ENCODE data around the gene TRIP12.
"Not testable (repeated sequence)": the region's sequence is repeated elsewhere in the genome, so short reads cannot be mapped to it uniquely, and the experiment has no call there.

TRIP12 gene

GRCh38 chr2:229818230-229818629 is 103.6 kb downstream of the TRIP12 start:
- no peak for DNase-seq

- DNase-seq, result no peak
These were observed 106.0 kb downstream of the TRIP12 start for GRCh38 chr2:229815858-229816257.

GRCh38 chr2:229815342-229815741 is 106.5 kb downstream of the TRIP12 start:
- no peak for DNase-seq

GRCh38 chr2:229810786-229811185 is 111.0 kb downstream of the TRIP12 start:
- DNase-seq, result no peak

DNA sequence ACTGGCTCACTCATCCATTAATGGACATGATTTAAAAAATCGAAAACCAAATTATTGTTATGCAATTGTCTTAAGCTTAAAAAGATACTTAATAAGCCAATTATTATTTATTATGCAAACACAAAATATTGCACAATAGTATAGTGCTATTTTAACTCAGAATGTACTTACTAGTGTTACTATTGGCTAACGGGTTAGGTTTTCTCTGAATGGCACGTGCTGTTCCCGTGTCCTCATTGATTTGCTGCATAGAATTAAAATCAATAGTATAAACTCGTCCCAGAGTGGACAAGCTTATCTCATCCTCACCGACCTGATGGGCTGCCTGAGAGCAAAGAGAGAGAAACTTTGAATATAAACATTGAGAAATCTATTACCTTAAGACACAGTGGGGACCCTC is 116.2 kb downstream of the TRIP12 start:
- no peak for DNase-seq

- no peak for DNase-seq
These were observed 119.0 kb downstream of the TRIP12 start for GRCh38 chr2:229802785-229803184.

GRCh38 chr2:229800997-229801754 is 120.6 kb downstream of the TRIP12 start:
- peak; percentile 73 for DNase-seq

- no peak for DNase-seq
These were observed 123.2 kb downstream of the TRIP12 start for GRCh38 chr2:229798446-229799155.

DNA sequence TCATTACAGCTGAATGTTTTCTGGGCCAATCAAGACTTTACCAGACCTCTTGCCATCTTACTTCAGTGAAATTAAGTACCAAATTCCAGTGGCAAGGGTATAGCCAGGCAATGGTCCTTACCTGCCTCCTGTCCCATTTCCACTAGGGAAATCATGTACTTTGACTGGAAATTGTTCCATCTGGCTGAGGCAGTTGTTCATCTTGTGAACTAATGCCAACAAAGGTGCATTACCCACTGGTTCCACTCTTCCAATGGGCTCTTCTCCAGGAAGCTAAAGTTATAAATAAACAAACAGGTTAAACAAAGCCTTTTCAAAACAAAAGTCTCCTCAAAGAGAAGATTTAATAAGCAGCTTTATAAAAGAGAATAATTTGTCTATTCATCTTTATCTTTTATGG is 126.8 kb downstream of the TRIP12 start:
- DNase-seq, result no peak

DNA sequence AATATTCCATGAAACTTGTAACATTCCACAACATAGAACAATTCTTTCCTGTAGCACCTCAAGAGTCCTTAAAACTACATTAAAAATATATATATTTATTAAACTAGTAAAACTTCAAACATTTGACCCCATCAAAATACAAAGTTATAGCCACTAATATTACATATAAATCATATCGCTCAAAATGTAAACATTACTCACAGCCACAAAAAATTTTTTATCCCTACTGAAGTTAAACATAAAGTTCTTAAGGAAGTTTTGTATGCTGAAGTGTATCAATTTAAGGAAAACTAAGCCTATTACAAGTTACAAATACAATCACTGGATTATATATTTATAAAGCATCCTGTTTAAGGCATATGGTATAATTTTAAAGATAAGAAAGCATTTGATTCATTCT is 127.2 kb downstream of the TRIP12 start:
- no peak for DNase-seq

DNA sequence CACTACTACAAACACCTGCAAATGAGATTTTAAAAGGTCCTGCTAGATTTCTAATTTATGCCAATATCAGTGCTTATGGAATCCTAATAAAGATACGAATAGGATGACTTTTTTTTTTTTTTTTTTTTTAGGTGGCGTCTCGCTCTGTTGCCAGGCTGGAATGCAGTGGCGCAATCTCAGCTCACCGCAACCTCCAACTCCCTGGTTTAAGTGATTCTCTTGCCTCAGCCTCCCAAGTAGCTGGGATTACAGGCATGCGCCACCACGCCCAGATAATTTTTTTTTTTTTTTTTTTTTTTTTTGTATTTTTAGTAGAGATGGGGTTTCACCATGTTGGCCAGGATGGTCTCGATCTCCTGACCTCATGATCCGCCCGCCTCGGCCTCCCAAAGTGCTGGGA is 135.5 kb downstream of the TRIP12 start:
- not testable (repeated sequence) for DNase-seq

DNA sequence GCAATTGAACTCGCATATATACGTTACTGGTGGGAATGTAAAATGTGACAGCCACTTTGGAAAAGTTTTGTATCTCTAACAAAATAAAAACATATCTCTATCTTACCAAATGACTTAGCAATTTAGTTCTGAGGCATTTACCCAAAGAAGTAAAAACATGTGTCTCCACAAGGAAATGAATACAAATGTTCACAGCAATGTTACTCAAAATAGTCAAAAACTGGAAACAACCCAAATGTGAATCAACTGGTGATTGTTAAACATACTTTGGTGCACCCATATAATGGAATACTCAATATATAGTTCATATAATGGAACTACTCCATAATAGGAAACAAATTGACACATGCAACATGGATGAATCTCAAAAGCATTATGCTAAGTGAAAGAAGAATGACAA is 137.0 kb downstream of the TRIP12 start:
- no peak for DNase-seq

DNA sequence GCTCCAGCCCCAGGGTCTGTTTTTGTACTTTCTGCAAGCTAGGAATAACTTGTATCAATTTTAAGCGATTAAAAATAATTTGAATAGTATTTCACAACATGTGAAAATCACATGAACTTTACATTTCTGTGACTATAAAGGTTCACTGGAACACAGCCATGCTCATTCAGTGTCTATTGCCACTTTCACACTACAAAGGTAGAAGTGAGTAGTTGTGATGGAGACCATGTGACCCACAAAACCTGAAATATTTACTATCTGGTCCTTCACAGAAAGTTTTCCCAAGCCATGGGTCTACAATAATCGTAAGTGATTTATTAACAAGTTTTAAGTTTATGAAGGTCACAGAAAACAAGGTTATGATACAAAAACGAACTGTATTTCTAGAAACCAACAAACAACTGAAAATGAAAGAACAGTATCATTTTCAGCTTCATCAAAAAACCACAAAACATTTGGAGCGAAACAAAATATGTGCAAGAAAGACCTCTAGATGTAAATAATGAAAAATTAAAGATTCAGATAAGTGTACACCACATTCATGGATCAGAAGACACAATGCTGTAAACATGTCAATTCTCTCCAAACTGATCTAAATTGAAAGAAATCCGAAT is 138.6 kb downstream of the TRIP12 start:
- DNase-seq, result no peak

- peak; percentile 41 for DNase-seq
These were observed 140.7 kb downstream of the TRIP12 start for GRCh38 chr2:229780856-229781773.

DNA sequence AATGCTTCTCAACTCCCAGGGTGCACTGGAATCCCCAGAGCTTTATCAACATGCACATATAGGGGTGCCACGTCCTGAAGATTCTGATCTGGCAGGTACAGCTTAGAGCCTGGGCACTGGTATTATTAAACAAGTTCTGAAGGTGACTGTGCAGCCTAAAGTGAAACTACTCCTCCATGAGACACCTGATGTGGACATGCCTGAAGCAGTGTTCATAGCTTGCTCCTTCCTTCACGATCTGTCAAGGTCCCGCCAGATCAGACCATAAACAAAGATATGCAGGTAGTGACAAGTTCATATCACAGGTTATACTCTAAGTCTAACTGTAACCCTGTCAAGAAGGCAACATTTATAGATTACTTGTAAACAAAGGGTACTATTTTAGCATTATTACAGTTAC is 142.2 kb downstream of the TRIP12 start:
- DNase-seq, result no peak

- no peak for DNase-seq
These were observed 144.1 kb downstream of the TRIP12 start for GRCh38 chr2:229777716-229778115.

GRCh38 chr2:229775614-229776313 is 146.0 kb downstream of the TRIP12 start:
- peak; percentile 24 for DNase-seq

DNA sequence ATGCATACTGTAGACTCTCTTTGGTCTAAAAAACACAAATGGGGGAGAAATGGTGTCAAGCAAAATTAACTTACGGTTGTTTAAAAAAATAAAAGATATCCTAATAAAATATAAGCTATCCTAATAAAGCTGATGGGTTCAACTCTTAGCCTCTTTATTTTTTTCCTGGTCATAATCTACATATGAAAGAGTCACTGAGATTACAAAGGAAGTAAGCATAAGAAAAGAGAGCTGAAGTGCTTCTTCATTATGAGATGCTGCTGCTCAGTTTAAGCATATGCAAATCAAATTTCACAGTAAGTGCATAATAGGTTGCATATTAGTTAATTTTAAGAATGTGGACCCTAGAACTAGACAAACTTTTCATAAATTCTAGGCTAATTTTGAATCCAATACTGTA is 147.6 kb downstream of the TRIP12 start:
- DNase-seq, result no peak

DNA sequence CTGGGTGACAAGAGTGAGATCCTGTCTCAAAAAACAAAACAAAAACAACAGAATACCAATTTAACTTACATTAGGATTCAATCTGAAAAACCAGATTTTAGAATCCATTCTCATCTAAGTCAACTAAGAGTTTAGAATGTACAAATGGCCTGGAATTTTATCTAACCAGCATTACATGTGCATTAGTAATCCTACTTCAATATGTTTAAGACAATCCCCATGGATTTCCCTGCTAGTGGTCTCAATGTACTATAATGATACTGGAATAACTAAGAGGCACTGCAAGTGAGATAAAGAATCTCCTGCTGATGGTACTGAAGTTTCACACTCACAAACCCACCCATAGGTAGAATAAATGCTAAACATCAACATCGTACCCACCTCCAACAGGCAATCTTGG is 153.6 kb downstream of the TRIP12 start:
- no peak for DNase-seq

GRCh38 chr2:229765721-229766120 is 156.1 kb downstream of the TRIP12 start:
- no peak for DNase-seq

- no peak for DNase-seq
These were observed 160.1 kb downstream of the TRIP12 start for GRCh38 chr2:229761663-229762062.

DNA sequence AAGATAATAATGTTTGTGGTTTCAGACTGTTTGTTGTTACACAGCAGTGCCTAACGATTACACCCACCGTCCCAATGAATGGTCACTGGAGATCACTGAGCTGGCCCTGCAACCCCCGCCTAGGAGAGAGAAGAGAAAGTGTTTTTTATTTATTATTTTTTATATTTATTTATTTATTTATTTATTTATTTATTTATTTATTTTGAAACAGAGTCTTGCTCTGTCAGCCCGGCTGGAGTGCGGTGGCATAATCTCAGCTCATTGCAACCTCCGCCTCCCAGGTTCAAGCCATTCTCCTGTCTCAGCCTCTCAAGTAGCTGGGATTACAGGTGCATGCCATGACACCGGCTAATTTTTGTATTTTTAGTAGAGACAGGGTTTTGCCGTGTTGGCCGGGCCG is 164.3 kb downstream of the TRIP12 start:
- not testable (repeated sequence) for DNase-seq
